Duodenal mucosa (tissue), 2 donors: ENCODE measurements around the gene PPCDC.
"Not testable (repeated sequence)": the region's sequence is repeated elsewhere in the genome, so short reads cannot be mapped to it uniquely, and the experiment has no call there.

Experiments used
- H3K27ac ChIP-seq: one replicate; pipeline ENCODE4 v1.7.0; 2013; ENCODE audit warnings: low read depth, low read length
- H3K27me3 ChIP-seq, 2 donors: one replicate each; pipeline ENCODE4 v1.7.0; 2013; ENCODE audit warnings: low read length in 2 of 2, control low read depth in 1 of 2; ENCODE audit not compliant: insufficient read depth in 2 of 2, control insufficient read depth in 1 of 2
- H3K36me3 ChIP-seq, 2 donors: one replicate each; pipeline ENCODE4 v1.7.0; 2013; ENCODE audit warnings: low read length in 2 of 2, control low read depth in 1 of 2; ENCODE audit not compliant: insufficient read depth in 2 of 2, control insufficient read depth in 1 of 2
- H3K4me1 ChIP-seq, 2 donors: one replicate each; pipeline ENCODE4 v1.7.0; 2013; ENCODE audit warnings: low read length in 2 of 2, control low read depth in 1 of 2; ENCODE audit not compliant: insufficient read depth in 2 of 2, control insufficient read depth in 1 of 2
- H3K4me3 ChIP-seq, 2 donors: one replicate each; pipeline ENCODE4 v1.7.0; 2013; ENCODE audit warnings: low read length in 2 of 2, low read depth in 1 of 2
- H3K9ac ChIP-seq, 2 donors: one replicate each; pipeline ENCODE4 v1.7.0; 2013; ENCODE audit warnings: low read length in 2 of 2, low read depth in 1 of 2
- H3K9me3 ChIP-seq, 2 donors: one replicate each; pipeline ENCODE4 v1.7.0; 2013; ENCODE audit warnings: low read length in 2 of 2, control low read depth in 1 of 2; ENCODE audit not compliant: control insufficient read depth in 1 of 2

Gene PPCDC

DNA sequence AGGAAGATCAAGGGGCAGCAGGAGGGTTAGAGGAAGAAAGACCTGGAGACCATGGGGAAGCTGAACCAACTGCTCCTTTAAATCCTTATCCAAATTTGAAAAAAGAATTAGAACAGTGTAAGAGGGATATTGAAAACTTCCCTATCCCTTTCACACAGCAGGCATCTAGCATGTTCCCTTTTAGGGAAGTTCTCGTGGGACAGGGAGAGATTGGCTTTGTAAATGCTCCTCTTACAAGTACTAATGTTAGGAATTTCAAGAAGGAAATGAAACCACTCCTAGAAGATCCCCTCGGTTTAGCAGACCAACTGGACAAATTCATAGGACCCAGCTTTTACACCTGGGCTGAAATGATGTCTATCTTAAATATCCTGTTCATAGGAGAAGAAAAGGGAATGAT is 41.5 kb downstream of the PPCDC start:
- Histone ChIP-seq H3K4me3 (no peak overlapping the region), H3K4me1 (peaks cover 12 to 34% of the 10 kb centered on the region in 2 donors), H3K27ac (no peak overlapping the region), H3K9ac (no peak overlapping the region), H3K9me3 (no peaks in the 10 kb centered on the region), H3K27me3 (no peaks in the 10 kb centered on the region), H3K36me3 (no peaks in the 10 kb centered on the region)

DNA sequence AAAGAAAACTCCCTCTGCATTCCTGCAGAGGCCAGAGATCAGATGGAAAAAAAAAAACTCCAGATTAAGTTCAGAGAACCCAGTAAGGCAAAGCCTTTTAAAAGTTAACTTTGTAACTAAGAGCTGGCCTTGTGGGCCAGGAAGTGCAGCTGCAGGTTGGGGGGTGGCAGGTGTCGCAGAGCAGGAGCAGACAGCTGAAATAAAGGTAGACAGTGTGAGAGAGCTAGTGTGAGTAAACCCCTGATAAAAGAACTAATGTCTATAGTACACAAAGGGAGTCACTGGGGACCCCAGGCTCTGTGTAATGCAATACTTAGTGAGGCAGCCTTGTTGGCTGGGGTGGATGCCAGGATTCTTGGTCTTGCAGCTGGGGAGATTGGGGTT is 42.1 kb downstream of the PPCDC start:
- Histone ChIP-seq H3K36me3 (no peaks in the 10 kb centered on the region), H3K27me3 (no peaks in the 10 kb centered on the region), H3K9ac (no peak overlapping the region), H3K4me1 (peaks cover 12 to 34% of the 10 kb centered on the region in 2 donors), H3K4me3 (no peak overlapping the region), H3K27ac (no peak overlapping the region), H3K9me3 (no peaks in the 10 kb centered on the region)

DNA sequence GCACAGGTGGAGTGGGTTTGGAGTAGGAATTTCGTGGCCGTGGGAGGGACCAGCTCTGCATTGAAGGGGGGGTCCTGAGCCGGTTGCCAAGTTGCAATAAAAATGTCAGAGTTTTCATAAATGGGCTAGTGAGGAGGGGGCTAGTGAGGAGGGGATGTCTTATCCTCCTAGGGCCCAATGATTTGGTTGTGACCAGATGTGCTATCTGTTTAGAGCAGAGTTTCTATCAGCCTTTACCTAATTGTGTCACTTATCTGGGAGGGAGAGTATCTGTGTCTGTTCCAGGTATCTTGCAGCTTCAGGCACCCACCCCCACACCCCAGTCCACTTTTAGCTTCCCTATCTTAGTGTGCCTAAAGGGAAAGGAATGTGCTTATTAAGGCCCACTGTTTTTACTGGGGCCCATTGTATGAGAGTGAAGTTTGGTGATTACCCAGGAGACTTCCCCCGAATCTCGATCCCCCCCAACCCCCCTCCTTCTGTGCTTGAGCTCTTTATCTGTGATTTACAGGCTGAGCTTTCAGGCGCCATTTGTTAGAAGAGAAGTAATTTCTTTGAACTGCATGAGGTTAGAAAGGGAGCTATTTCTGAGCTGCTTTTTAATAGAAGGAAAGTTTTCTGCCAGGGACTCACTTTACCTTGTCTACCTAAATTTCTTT is 42.6 kb downstream of the PPCDC start:
- Histone ChIP-seq H3K4me3 (no peak overlapping the region), H3K9ac (no peak overlapping the region), H3K27me3 (no peaks in the 10 kb centered on the region), H3K36me3 (no peaks in the 10 kb centered on the region), H3K4me1 (peaks cover 12 to 34% of the 10 kb centered on the region in 2 donors), H3K27ac (no peak overlapping the region), H3K9me3 (no peaks in the 10 kb centered on the region)

DNA sequence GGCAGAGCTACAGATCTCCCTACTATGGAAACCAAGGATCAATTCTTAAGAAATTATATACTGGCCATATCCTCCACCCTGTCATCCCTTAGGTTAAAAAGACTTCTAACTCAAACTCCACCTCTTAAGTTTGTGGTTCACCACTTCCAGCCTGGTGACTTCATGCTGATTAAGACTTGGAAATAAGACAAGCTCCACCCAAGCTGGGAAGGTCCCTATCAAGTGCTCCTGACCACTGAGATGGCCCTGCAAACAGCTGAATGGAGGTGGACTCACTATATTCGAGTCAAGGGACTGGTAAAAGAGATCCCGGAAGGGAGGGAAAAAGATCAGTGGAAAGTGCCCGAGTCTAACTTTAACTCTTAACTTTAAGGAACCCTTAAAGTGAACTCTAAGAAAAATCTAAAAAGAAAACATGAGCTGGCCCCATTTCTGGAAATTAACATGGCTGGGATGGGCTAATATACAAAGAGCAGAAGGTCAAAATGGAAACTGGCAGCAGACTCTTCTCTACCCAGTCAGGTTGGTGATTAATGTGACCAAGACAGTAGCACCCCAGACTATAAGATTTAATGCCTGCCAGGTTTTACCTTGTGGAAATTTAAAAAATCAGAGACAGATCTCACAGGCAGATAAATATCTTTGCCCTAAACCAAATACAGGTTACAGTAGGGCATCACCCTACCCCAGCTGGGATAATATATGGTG is 43.9 kb downstream of the PPCDC start:
- Histone ChIP-seq H3K9ac (no peak overlapping the region), H3K36me3 (no peaks in the 10 kb centered on the region), H3K4me3 (no peak overlapping the region), H3K27me3 (no peaks in the 10 kb centered on the region), H3K27ac (no peak overlapping the region), H3K4me1 (peaks cover 12 to 31% of the 10 kb centered on the region in 2 donors), H3K9me3 (no peaks in the 10 kb centered on the region)

DNA sequence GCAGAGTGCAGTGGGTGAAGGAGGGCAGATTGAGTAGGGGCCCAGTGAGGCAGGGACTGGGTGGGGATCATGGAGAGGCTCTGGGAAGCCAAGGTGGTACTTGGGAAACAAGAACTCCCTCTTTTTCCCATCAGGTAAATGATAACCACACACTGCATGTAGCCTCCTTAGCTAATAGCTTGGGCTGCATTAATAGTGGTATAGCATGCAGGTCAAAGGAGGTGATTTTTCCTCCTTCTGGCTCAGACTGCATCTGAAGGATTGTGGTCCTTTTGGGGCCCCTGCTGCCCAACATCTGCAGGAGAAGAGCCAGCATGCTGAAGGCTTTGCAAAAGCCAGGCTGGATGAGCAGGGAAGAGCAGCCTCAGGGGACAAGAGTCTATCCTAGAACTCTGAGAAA is 45.4 kb downstream of the PPCDC start:
- Histone ChIP-seq H3K4me3 (no peak overlapping the region), H3K27ac (no peak overlapping the region), H3K27me3 (no peaks in the 10 kb centered on the region), H3K9me3 (no peaks in the 10 kb centered on the region), H3K9ac (no peak overlapping the region), H3K4me1 (peaks cover 12 to 27% of the 10 kb centered on the region in 2 donors), H3K36me3 (no peaks in the 10 kb centered on the region)

DNA sequence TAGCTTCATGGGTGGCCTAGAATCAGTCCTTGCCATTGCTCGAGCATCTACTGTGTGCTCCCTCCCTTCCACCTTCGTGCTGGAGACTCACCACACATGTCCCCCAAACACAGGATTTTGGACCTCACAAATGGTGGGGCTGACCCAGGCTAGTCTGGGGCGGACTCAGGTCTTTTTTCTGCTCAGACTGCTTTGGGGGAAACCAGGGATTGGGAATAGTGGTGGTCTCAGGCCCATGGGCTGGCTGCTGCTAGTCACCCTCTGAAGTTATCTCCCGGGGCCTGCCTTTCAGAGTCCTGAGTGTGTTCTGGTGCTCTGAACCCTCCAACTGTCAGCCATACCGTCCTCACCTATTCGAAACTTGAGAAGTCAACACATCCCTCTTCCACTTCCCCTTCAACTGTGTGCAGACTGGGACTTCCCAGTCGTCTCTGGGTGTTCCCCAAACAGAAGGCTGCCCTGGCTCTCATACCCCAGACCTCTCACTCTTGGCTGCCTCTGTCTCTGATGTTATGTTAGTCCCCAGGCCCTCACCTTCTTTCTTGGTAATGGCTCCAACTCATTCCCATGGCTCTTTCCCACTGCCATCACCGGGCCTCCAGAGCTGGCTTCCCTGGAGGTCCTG is 46.0 kb downstream of the PPCDC start:
- Histone ChIP-seq H3K36me3 (no peaks in the 10 kb centered on the region), H3K9me3 (no peaks in the 10 kb centered on the region), H3K27ac (no peak overlapping the region)

DNA sequence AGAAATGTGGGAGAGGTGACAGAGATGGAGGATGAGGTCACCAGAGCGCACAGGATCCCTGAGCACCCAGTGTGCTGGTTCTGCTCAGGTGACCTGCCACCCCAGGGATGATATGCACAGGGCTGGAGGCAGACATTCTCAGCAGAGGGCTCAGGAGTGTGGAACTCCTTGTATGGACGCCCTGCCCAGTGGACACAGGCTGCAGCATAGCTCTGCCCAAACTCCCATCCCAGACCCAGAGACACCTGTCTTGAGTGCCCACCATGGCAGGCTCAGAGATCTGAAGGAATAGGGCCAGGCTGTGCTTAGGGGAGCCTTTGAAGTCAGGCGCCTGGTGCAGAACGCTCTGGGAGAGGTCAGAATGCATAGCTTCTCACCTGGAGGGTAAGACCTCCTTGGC is 47.3 kb downstream of the PPCDC start:
- H3K4me3 ChIP-seq = no peak overlapping the region
- peaks cover 0 to 2% of the 10 kb centered on the region in 2 donors for H3K9me3 ChIP-seq
- H3K36me3 ChIP-seq = no peaks in the 10 kb centered on the region
- no peak overlapping the region for H3K9ac ChIP-seq
- no peak overlapping the region for H3K27ac ChIP-seq
- no peaks in the 10 kb centered on the region for H3K27me3 ChIP-seq
- peaks cover 3 to 12% of the 10 kb centered on the region in 2 donors for H3K4me1 ChIP-seq

More for the DNA sequence above, 46.0 kb downstream of the PPCDC start:
- H3K4me1 ChIP-seq = peaks cover 12 to 25% of the 10 kb centered on the region in 2 donors
- H3K27me3 ChIP-seq = no peaks in the 10 kb centered on the region
- no peak overlapping the region for H3K4me3 ChIP-seq
- H3K9ac ChIP-seq = no peak overlapping the region

DNA sequence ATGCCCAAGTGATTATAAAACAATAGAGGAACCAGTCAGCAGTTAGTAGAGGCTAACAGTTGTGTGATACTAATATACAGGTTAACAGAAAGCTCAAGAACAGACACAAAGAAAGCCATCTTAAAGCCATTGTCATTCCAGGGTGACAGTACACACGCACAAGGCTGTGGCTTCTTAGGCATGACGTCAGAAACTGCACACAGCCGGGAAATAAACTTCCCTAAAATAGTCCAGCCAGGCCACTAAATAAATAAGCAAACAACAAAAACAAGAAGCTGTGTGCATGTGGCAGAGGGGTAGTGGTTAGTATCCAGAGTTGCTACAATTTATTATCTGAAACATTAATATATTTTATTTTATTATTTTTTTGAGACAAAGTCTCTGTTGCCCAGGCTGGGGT is 49.8 kb downstream of the PPCDC start:
- no peak overlapping the region for H3K27ac ChIP-seq
- H3K4me3 ChIP-seq = no peak overlapping the region

DNA sequence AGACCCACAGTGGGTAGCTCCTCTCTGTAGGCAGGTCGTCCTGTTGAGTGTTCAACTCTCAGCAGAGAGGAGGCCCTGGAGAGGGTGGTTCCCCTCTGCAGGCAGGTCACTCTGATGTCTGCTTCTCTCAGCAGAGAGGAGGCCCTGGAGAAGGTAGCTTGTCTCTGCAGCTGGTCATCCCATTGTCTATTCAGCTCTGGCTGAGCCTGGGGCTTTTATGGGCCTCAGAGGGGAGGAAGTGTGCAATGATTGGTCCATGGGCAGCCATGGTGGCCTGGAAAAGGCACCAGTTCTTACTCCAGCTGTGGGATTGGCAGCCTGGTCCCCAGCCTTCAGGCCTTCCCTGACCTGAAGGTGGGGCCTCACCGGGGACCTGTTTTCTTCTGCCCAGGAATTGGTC is 52.9 kb downstream of the PPCDC start:
- Histone ChIP-seq H3K36me3 (no peaks in the 10 kb centered on the region), H3K27me3 (no peaks in the 10 kb centered on the region), H3K27ac (no peak overlapping the region), H3K4me3 (no peak overlapping the region), H3K4me1 (no peaks in the 10 kb centered on the region), H3K9ac (no peak overlapping the region), H3K9me3 (peaks cover 3 to 6% of the 10 kb centered on the region in 2 donors)

More for the DNA sequence above, 49.8 kb downstream of the PPCDC start:
- Histone ChIP-seq H3K4me1 (peaks cover 0 to 6% of the 10 kb centered on the region in 2 donors), H3K9ac (no peak overlapping the region), H3K27me3 (no peaks in the 10 kb centered on the region), H3K36me3 (no peaks in the 10 kb centered on the region), H3K9me3 (peaks cover 3 to 6% of the 10 kb centered on the region in 2 donors)

DNA sequence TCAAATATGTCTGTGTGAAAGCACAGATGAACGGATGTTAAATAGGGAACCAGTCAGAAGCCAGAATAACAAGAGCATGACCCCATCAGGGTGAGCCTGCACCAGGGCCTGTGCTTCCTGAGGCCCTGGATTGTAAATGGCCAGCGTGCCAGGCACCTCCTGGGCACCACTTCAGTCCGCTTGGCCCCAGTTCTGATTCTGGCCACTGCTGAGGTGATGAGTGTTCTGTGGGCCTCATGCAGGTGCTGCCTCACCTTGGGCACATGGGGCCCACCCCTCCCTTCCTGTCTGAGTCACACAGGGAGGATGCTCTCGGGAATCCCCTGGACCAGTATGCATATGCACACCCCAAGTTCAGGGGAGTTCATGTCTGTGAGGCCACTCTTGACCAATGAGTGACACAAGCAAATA is 54.2 kb downstream of the PPCDC start:
- not testable (repeated sequence) for H3K9ac ChIP-seq, H3K36me3 ChIP-seq, H3K27ac ChIP-seq, H3K4me1 ChIP-seq, H3K9me3 ChIP-seq, H3K27me3 ChIP-seq, H3K4me3 ChIP-seq
